SK-N-SH treated with all-trans-retinoic acid at 6 μM for 48 hours (cell line): ENCODE data around the gene SERP1.
"Not testable (repeated sequence)": the region's sequence is repeated elsewhere in the genome, so short reads cannot be mapped to it uniquely, and the experiment has no call there.

Experiments
- ATAC-seq: fragments of 200-7000 bp; cut with Tn5 transposase; 3 replicates; pipeline ENCODE4 v1.9.1; 2020; ENCODE audit warnings: mild to moderate bottlenecking, moderate library complexity
- ARNTL ChIP-seq: fragments of 450-650 bp; formaldehyde crosslinking; IDR thresholded peaks from 2 replicates; pipeline ENCODE4 v1.5.0; 2020; ENCODE audit warnings: low read depth, mild to moderate bottlenecking, moderate library complexity, borderline replicate concordance
- BACH2 ChIP-seq: fragments of 250-450 bp; sonication (Bioruptor Pico); IDR thresholded peaks from 2 replicates; pipeline ENCODE4 v1.9.0; 2021; ENCODE audit warnings: mild to moderate bottlenecking, borderline replicate concordance
- CSDC2 ChIP-seq: fragments of 250-450 bp; sonication (Bioruptor Pico); IDR thresholded peaks from 2 replicates; pipeline ENCODE4 v1.5.0; 2020; ENCODE audit warnings: mild to moderate bottlenecking, moderate library complexity
- CSRNP3 ChIP-seq: fragments of 250-450 bp; sonication (Bioruptor Pico); IDR thresholded peaks from 2 replicates; pipeline ENCODE4 v1.5.1; 2021; ENCODE audit warnings: mild to moderate bottlenecking, moderate library complexity
- ESRRG ChIP-seq: fragments of 250-450 bp; sonication (Bioruptor Pico); IDR thresholded peaks from 2 replicates; pipeline ENCODE4 v1.6.1; 2021; ENCODE audit warnings: mild to moderate bottlenecking
- GLIS3 ChIP-seq: fragments of 250-450 bp; sonication (Bioruptor Pico); IDR thresholded peaks from 2 replicates; pipeline ENCODE4 v1.5.0; 2020; ENCODE audit warnings: mild to moderate bottlenecking, moderate library complexity
- OSR1 ChIP-seq: fragments of 250-450 bp; sonication (Bioruptor Pico); IDR thresholded peaks from 2 replicates; pipeline ENCODE4 v1.8.0; 2022; ENCODE audit warnings: moderate library complexity, mild to moderate bottlenecking, inconsistent platforms
- PATZ1 ChIP-seq: fragments of 250-450 bp; sonication (Bioruptor Pico); IDR thresholded peaks from 2 replicates; pipeline ENCODE4 v1.8.0; 2020; ENCODE audit warnings: mild to moderate bottlenecking, moderate library complexity, borderline replicate concordance
- POU6F1 ChIP-seq: fragments of 250-450 bp; sonication (Bioruptor Pico); IDR thresholded peaks from 2 replicates; pipeline ENCODE4 v1.8.0; 2021; ENCODE audit warnings: low read depth, mild to moderate bottlenecking, moderate library complexity, borderline replicate concordance
- PPARA ChIP-seq: fragments of 250-450 bp; sonication (Bioruptor Pico); IDR thresholded peaks from 2 replicates; pipeline ENCODE4 v1.5.0; 2020; ENCODE audit warnings: mild to moderate bottlenecking, borderline replicate concordance
- RARB ChIP-seq: fragments of 250-450 bp; sonication (Bioruptor Pico); IDR thresholded peaks from 2 replicates; pipeline ENCODE4 v1.8.0; 2021; ENCODE audit warnings: mild to moderate bottlenecking, moderate library complexity
- SNAI2 ChIP-seq: fragments of 250-450 bp; sonication (Bioruptor Pico); IDR thresholded peaks from 2 replicates; pipeline ENCODE4 v1.5.0; 2020; ENCODE audit warnings: mild to moderate bottlenecking, moderate library complexity
- TOX ChIP-seq: fragments of 250-450 bp; sonication (Bioruptor Pico); IDR thresholded peaks from 2 replicates; pipeline ENCODE4 v1.8.0; 2021; ENCODE audit warnings: mild to moderate bottlenecking, moderate library complexity, borderline replicate concordance
- ZC3H10 ChIP-seq: fragments of 250-450 bp; sonication (Bioruptor Pico); IDR thresholded peaks from 2 replicates; pipeline ENCODE4 v1.5.1; 2021; ENCODE audit warnings: mild to moderate bottlenecking, moderate library complexity
- ZNF565 ChIP-seq: fragments of 450-650 bp; formaldehyde crosslinking; conservative IDR thresholded peaks from 2 replicates; pipeline ENCODE4 v1.5.0; 2020; ENCODE audit warnings: low read depth, mild to moderate bottlenecking, moderate library complexity
- ZNF70 ChIP-seq: fragments of 450-650 bp; formaldehyde crosslinking; IDR thresholded peaks from 2 replicates; pipeline ENCODE4 v1.5.0; 2020; ENCODE audit warnings: mild to moderate bottlenecking, moderate library complexity
- ZNF8 ChIP-seq: fragments of 450-650 bp; formaldehyde crosslinking; IDR thresholded peaks from 2 replicates; pipeline ENCODE4 v1.5.0; 2020; ENCODE audit warnings: mild to moderate bottlenecking, moderate library complexity
- TF ChIP-seq, protein P1 (sequence below): fragments of 250-450 bp; sonication (Bioruptor Pico); IDR thresholded peaks from 2 replicates; pipeline ENCODE4 v1.5.0; 2020; ENCODE audit warnings: mild to moderate bottlenecking, moderate library complexity

Gene SERP1

DNA sequence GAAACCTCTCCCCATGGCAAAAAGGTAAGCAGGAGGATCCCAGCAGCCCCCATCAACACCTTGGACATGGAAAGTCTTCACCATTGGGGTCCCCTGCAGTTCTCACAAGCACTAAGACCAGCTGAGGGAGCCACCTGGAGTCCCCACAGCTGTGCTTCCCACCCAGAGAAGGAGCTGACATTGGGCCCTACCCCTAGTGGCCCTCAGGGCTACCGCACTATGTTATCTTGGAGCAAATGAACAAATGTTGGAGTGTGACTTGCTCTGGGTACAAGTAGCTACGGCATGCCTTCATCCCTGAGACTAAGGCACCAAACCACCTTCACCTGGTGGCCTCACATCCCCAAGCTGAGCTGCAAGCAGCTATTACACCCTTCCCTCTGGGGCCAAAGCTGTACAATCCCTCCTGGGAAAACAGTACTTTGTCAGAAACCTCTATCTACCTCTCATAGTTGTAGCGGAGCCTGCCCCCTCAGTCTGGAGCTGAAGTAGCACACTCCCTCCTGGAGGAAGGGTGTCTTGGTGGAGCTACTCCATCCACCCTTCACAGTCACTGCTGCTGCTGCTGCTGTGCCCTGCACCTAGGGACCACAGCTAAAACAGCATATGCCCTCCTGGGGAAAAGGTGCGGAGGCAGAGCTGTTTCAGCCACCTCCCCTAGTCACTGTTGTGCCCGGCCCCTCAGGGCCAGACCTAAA, 42.7 kb downstream of the SERP1 start:
- ATAC-seq, result no peak
- TF ChIP-seq OSR1 (no peak), POU6F1 (CRISPR knock-in tag) (no peak), PATZ1 (CRISPR knock-in tag) (no peak), CSRNP3 (CRISPR knock-in tag) (no peak), BACH2 (no peak), TOX (no peak), RARB (no peak), ZNF8 (CRISPR knock-in tag) (no peak), ESRRG (CRISPR knock-in tag) (no peak), ZNF70 (CRISPR knock-in tag) (no peak), ARNTL (no peak), CSDC2 (CRISPR knock-in tag) (no peak), ZC3H10 (CRISPR knock-in tag) (no peak), PPARA (no peak), ZNF565 (CRISPR knock-in tag) (no peak), GLIS3 (CRISPR knock-in tag) (no peak)
- TF ChIP-seq, protein P1, sequence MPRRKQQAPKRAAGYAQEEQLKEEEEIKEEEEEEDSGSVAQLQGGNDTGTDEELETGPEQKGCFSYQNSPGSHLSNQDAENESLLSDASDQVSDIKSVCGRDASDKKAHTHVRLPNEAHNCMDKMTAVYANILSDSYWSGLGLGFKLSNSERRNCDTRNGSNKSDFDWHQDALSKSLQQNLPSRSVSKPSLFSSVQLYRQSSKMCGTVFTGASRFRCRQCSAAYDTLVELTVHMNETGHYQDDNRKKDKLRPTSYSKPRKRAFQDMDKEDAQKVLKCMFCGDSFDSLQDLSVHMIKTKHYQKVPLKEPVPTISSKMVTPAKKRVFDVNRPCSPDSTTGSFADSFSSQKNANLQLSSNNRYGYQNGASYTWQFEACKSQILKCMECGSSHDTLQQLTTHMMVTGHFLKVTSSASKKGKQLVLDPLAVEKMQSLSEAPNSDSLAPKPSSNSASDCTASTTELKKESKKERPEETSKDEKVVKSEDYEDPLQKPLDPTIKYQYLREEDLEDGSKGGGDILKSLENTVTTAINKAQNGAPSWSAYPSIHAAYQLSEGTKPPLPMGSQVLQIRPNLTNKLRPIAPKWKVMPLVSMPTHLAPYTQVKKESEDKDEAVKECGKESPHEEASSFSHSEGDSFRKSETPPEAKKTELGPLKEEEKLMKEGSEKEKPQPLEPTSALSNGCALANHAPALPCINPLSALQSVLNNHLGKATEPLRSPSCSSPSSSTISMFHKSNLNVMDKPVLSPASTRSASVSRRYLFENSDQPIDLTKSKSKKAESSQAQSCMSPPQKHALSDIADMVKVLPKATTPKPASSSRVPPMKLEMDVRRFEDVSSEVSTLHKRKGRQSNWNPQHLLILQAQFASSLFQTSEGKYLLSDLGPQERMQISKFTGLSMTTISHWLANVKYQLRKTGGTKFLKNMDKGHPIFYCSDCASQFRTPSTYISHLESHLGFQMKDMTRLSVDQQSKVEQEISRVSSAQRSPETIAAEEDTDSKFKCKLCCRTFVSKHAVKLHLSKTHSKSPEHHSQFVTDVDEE, result no peak

- ATAC-seq, result not testable (repeated sequence)
Observed at GRCh38 chr3:150500960-150501359, 45.3 kb downstream of the SERP1 start.

- TF ChIP-seq ZNF8 (CRISPR knock-in tag), result no peak
- ATAC-seq, result peak; percentile 72
Observed at GRCh38 chr3:150497956-150498355, 48.3 kb downstream of the SERP1 start.

DNA sequence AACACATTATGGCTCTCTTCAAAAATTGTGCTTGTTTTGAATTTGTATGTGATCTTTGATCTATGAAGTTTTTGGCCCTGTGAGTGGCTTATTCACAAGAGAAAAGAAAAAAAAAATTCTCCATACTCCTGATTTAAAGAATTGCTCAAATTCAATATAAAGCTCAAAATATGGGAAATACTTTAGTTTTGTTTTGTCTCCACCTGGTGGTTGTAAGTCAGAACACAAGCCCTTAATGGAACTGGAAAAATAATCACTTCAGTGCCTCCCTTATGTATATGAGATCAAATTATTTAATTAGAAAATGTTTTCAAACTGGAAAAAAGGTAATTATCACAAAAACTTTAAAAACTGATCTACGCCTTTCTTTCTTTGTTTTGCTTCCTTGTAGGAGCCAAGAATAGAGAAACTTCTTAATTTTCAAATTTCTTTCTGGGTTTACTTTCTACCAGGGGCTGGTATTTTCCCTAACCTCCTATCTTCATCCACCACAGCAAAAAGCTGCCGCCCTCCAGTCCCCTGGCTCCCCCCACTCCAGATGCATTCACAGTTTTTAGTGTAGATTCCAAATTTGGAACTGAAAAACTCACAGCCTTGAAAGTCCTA, 50.6 kb downstream of the SERP1 start:
- ATAC-seq, result peak; percentile 79

More for the DNA sequence above, 50.6 kb downstream of the SERP1 start:
- TF ChIP-seq BACH2 (no peak), PATZ1 (CRISPR knock-in tag) (no peak), ESRRG (CRISPR knock-in tag) (no peak), GLIS3 (CRISPR knock-in tag) (no peak), SNAI2 (CRISPR knock-in tag) (no peak), ZNF70 (CRISPR knock-in tag) (no peak)
